H1 (cell line): ENCODE results near the gene HMSD. TPM values are rescaled to one million over a fixed set of nuclear protein-coding genes. Genes with fewer than 3 reads are reported as not detected.

Experiments used
- CTCF ChIA-PET: fragments of 300-600 bp; sonication (Branson Sonifier 250); formaldehyde crosslinking; loops from one replicate; lab custom pipeline; 2021; ENCODE audit not compliant: partially characterized antibody; lab: Charles Lee
- POLR2A ChIA-PET: fragments of 300-600 bp; sonication (Branson Sonifier 250); formaldehyde crosslinking; loops from one replicate; lab custom pipeline; 2021; ENCODE audit warnings: inconsistent platforms; ENCODE audit not compliant: partially characterized antibody; lab: Charles Lee
- DNase-seq, 2 experiments: peaks; one replicate each; pipeline versions ENCODE4 v3.0.0 to v3.0.0-alpha.2; 2010 to 2022; ENCODE audit warnings: low spot score in 2 of 2, low read depth in 1 of 2, mixed read lengths in 1 of 2
- FAIRE-seq: peaks from 2 replicates; lab custom pipeline; 2011; peaks lifted over from hg19 to GRCh38; lab: Jason Lieb, UNC
- H2AFZ ChIP-seq: 2 replicates; pipeline ENCODE4 v1.8.1; 2012; ENCODE audit warnings: low read length, inconsistent platforms
- H2AK5ac ChIP-seq: 2 replicates; pipeline ENCODE4 v1.6.1; 2013; ENCODE audit warnings: low read depth, low read length
- H2BK120ac ChIP-seq: replicated peaks from 2 replicates; pipeline ENCODE3; 2013; ENCODE audit warnings: low read depth, low read length, inconsistent platforms
- H2BK12ac ChIP-seq: 2 replicates; pipeline ENCODE4 v1.6.1; 2013; ENCODE audit warnings: low read depth, low read length
- H2BK15ac ChIP-seq: 2 replicates; pipeline ENCODE4 v1.6.1; 2013; ENCODE audit warnings: low read length
- H2BK20ac ChIP-seq: 2 replicates; pipeline ENCODE4 v1.6.1; 2013; ENCODE audit warnings: low read length
- H2BK5ac ChIP-seq: 2 replicates; pipeline ENCODE4 v1.6.1; 2013; ENCODE audit warnings: low read depth, low read length
- H3K14ac ChIP-seq: 2 replicates; pipeline ENCODE4 v1.6.1; 2013; ENCODE audit warnings: inconsistent platforms; ENCODE audit not compliant: insufficient read length
- H3K18ac ChIP-seq: 2 replicates; pipeline ENCODE4 v1.6.1; 2013; ENCODE audit warnings: low read length; ENCODE audit errors: extremely low read depth
- H3K23ac ChIP-seq: 2 replicates; pipeline ENCODE4 v1.6.1; 2013; ENCODE audit warnings: inconsistent platforms; ENCODE audit not compliant: insufficient read length
- H3K23me2 ChIP-seq: 2 replicates; pipeline ENCODE4 v1.6.1; 2013; ENCODE audit warnings: low read depth, low read length
- H3K27ac ChIP-seq: 2 replicates; pipeline ENCODE4 v1.6.1; 2011; ENCODE audit warnings: low read depth, low read length, inconsistent platforms
- H3K27me3 ChIP-seq, 4 experiments: replicated peaks in 1 of 4; 1 replicate in 1 of 4; 2 replicates in 3 of 4; pipeline versions ENCODE4 v1.6.1 to v1.8.1; 2011 to 2013; ENCODE audit warnings: low read length in 3 of 4, mild to moderate bottlenecking in 3 of 4, inconsistent platforms in 2 of 4, mixed read lengths in 2 of 4, moderate library complexity in 1 of 4; ENCODE audit not compliant: control insufficient read depth in 3 of 4, insufficient read depth in 3 of 4; ENCODE audit errors: extremely low read depth in 1 of 4
- H3K36me3 ChIP-seq, 4 experiments: 2 replicates each; pipeline versions ENCODE4 v1.6.1 to v1.8.1; 2011 to 2013; ENCODE audit warnings: mild to moderate bottlenecking in 4 of 4, low read length in 3 of 4, moderate library complexity in 2 of 4, control low read depth in 1 of 4, inconsistent platforms in 1 of 4; ENCODE audit not compliant: insufficient read depth in 4 of 4, control insufficient read depth in 2 of 4
- H3K4ac ChIP-seq: replicated peaks from 2 replicates; pipeline ENCODE3; 2013; ENCODE audit warnings: low read length, low read depth, mixed read lengths, inconsistent platforms; ENCODE audit not compliant: insufficient read length
- H3K4me1 ChIP-seq, 4 experiments: replicated peaks in 1 of 4; 1 replicate in 1 of 4; 2 replicates in 3 of 4; pipeline versions ENCODE4 v1.6.1 to v1.8.1; 2011 to 2013; ENCODE audit warnings: low read length in 3 of 4, inconsistent platforms in 2 of 4, mixed read lengths in 1 of 4; ENCODE audit not compliant: insufficient read depth in 4 of 4, control insufficient read depth in 3 of 4
- H3K4me2 ChIP-seq, 2 experiments: 2 replicates each; pipeline versions ENCODE4 v1.6.1 to v1.8.1; 2011 to 2013; ENCODE audit warnings: low read depth in 2 of 2, low read length in 2 of 2, control low read depth in 1 of 2, inconsistent platforms in 1 of 2, mild to moderate bottlenecking in 1 of 2; ENCODE audit not compliant: insufficient read depth in 1 of 2
- H3K4me3 ChIP-seq, 4 experiments: fragments of 200-600, 300-600 bp in 1 of 4; sonication (generic), shearing (Covaris generic), sonication (Bioruptor Twin) in 1 of 4; 2 replicates each; pipeline versions ENCODE4 v1.5.1 to v1.8.1; 2011 to 2016; ENCODE audit warnings: low read length in 4 of 4, low read depth in 3 of 4, control low read depth in 2 of 4, inconsistent platforms in 2 of 4, mild to moderate bottlenecking in 2 of 4, mixed read lengths in 1 of 4, moderate library complexity in 1 of 4; ENCODE audit not compliant: insufficient read depth in 2 of 4; ENCODE audit errors: extremely low read depth in 1 of 4
- H3K56ac ChIP-seq: replicated peaks from 2 replicates; pipeline ENCODE3; 2013; ENCODE audit warnings: low read depth, mild to moderate bottlenecking, mixed read lengths, low read length, inconsistent platforms; ENCODE audit not compliant: insufficient read length
- H3K79me1 ChIP-seq: 2 replicates; pipeline ENCODE4 v1.6.1; 2013; ENCODE audit warnings: low read depth, low read length, control low read depth
- H3K79me2 ChIP-seq, 2 experiments: 2 replicates each; pipeline versions ENCODE4 v1.6.1 to v1.8.1; 2012 to 2013; ENCODE audit warnings: low read length in 2 of 2, mild to moderate bottlenecking in 2 of 2, inconsistent platforms in 1 of 2; ENCODE audit not compliant: insufficient read depth in 2 of 2, control insufficient read depth in 1 of 2
- H3K9ac ChIP-seq, 4 experiments: replicated peaks in 1 of 4; 1 replicate in 1 of 4; 2 replicates in 3 of 4; pipeline versions ENCODE4 v1.6.1 to v1.8.1; 2011 to 2013; ENCODE audit warnings: low read depth in 3 of 4, low read length in 3 of 4, control low read depth in 2 of 4, mild to moderate bottlenecking in 2 of 4, moderate library complexity in 2 of 4, inconsistent platforms in 1 of 4; ENCODE audit errors: extremely low read depth in 1 of 4
- H3K9me3 ChIP-seq, 2 experiments: 2 replicates each; pipeline versions ENCODE4 v1.6.1 to v1.8.1; 2012 to 2013; ENCODE audit warnings: mild to moderate bottlenecking in 2 of 2, moderate library complexity in 2 of 2, control low read depth in 1 of 2, inconsistent platforms in 1 of 2, low read depth in 1 of 2, low read length in 1 of 2, mixed read lengths in 1 of 2; ENCODE audit not compliant: insufficient read depth in 2 of 2
- H4K20me1 ChIP-seq, 2 experiments: replicated peaks in 1 of 2; 2 replicates each; pipeline versions ENCODE3 to v1.8.1; 2011 to 2013; ENCODE audit warnings: inconsistent platforms in 2 of 2, low read length in 2 of 2, mild to moderate bottlenecking in 1 of 2; ENCODE audit not compliant: insufficient read depth in 2 of 2, control insufficient read depth in 1 of 2
- H4K5ac ChIP-seq: 2 replicates; pipeline ENCODE4 v1.6.1; 2013; ENCODE audit warnings: low read length, low read depth, mixed read lengths, inconsistent platforms; ENCODE audit not compliant: insufficient read length
- H4K8ac ChIP-seq: 2 replicates; pipeline ENCODE4 v1.8.0; 2013; ENCODE audit warnings: mild to moderate bottlenecking, moderate library complexity, low read length, inconsistent platforms; ENCODE audit not compliant: insufficient read depth; ENCODE audit errors: extremely low read depth
- H4K91ac ChIP-seq: replicated peaks from 2 replicates; pipeline ENCODE3; 2013; ENCODE audit warnings: low read length, mixed read lengths, inconsistent platforms; ENCODE audit not compliant: insufficient read length
- EP300 ChIP-seq, 2 experiments: IDR thresholded peaks; 1 replicate in 1 of 2; 2 replicates in 1 of 2; pipeline ENCODE4 v1.6.1; 2011 to 2012; ENCODE audit warnings: low read depth in 2 of 2, low read length in 2 of 2, mild to moderate bottlenecking in 2 of 2, borderline replicate concordance in 1 of 2, inconsistent platforms in 1 of 2, moderate library complexity in 1 of 2
- FOSL1 ChIP-seq: IDR thresholded peaks from 2 replicates; pipeline ENCODE4 v1.6.1; 2011; ENCODE audit warnings: mild to moderate bottlenecking, low read depth, low read length, moderate library complexity; ENCODE audit not compliant: insufficient read depth
- POU5F1 ChIP-seq: IDR thresholded peaks from 2 replicates; pipeline ENCODE4 v1.6.1; 2011; ENCODE audit warnings: low read depth, mild to moderate bottlenecking, low read length, moderate library complexity
- SP2 ChIP-seq: IDR thresholded peaks from 2 replicates; pipeline ENCODE4 v1.6.1; 2012; ENCODE audit warnings: mild to moderate bottlenecking, low read length, inconsistent platforms
- WGBS, 2 experiments: shearing (Covaris generic) in 1 of 2; methylation state at CpG; one replicate each; pipeline versions ENCODE4 v1.1.6 to v1.1.7; 2013 to 2015; ENCODE audit warnings: low lambda C conversion rate in 2 of 2, mixed read lengths in 2 of 2, inconsistent platforms in 1 of 2, low coverage in 1 of 2, missing lambda C conversion rate in 1 of 2; ENCODE audit not compliant: insufficient replicate concordance in 2 of 2, insufficient coverage in 1 of 2, insufficient read length in 1 of 2; ENCODE audit errors: extremely low coverage in 1 of 2, missing lambda C conversion rate in 1 of 2; 5-methylcytosine and 5-hydroxymethylcytosine counted together
- polyA plus RNA-seq, 7 experiments: library from polyadenylated mRNA; depleted of rRNA in 3 of 7; stranded (reverse) in 5 of 7; unstranded in 2 of 7; fragments of >200 nt in 5 of 7; fragments of 200-250 nt in 2 of 7; gene quantifications; 1 replicate in 5 of 7; 2 replicates in 1 of 7; 4 replicates in 1 of 7; pipeline versions ENCODE4 v1.2.1 to v1.2.3, GENCODE V29; 2011 to 2013; ENCODE audit warnings: missing spikeins in 2 of 7, mixed read lengths in 2 of 7
- total RNA-seq: library from RNA; stranded (reverse); fragmentation: NEBNext Ultra II Directional; extraction: Animal tissue kit (Norgen Biotek cat#: 25700); gene quantifications from 2 replicates; pipeline ENCODE4 v1.2.1, GENCODE V29; 2021
- TF ChIP-seq, protein P1 (sequence below): IDR thresholded peaks from 2 replicates; pipeline ENCODE4 v1.6.1; 2012; ENCODE audit warnings: inconsistent platforms
- TF ChIP-seq, protein P2 (sequence below): IDR thresholded peaks from 2 replicates; pipeline ENCODE4 v1.6.1; 2012; ENCODE audit warnings: inconsistent platforms

The HMSD gene
- total and polyA plus RNA-seq, 2 of the 8 experiments (the other 6 are each of a cell fraction or from before 2014, with no cell fraction given): 1.3 to 3.0 TPM

DNA sequence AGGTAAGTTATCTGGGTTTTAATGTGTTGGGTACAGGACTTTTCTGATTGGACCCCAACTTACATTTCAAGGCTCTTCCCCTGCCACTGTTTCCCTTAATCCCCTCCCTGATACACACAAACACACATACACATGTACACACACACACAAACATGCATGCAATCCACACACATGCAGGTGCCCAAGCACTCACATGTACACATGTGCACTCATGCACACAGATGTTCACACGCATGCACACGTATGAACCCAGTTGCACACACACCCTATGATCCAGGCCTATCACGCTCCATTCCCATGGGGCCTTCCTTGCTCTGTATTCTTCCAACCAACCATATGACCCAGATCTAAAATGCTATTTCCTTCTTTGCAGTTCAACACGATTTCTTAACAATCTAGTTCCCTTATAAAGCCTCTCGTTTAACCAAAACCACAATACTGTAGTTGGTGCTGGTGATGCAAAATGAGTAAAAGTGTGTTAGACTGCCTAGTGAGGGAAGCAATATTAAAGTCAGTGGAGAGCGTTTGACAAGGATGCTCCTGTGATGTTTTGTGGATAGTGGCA lies 31.9 kb downstream of the HMSD start:
- no peak for FAIRE-seq
- CTCF ChIA-PET: interaction anchor here (2.0 kb wide), 1 partner anchor 17 kb away, joined by 14 read pairs; no protein-coding TSS in a partner anchor
- TF ChIP-seq, protein P1, sequence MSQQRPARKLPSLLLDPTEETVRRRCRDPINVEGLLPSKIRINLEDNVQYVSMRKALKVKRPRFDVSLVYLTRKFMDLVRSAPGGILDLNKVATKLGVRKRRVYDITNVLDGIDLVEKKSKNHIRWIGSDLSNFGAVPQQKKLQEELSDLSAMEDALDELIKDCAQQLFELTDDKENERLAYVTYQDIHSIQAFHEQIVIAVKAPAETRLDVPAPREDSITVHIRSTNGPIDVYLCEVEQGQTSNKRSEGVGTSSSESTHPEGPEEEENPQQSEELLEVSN: no peak
- no peak for TF ChIP-seq POU5F1
- TF ChIP-seq EP300 (IDR thresholded peaks at IDR 0.05; ENCODE audit: borderline replicate concordance in 1 of 2, low read depth in 2 of 2, low read length in 2 of 2): no peak
- TF ChIP-seq FOSL1: no peak
- TF ChIP-seq SP2: no peak
- TF ChIP-seq, protein P2, sequence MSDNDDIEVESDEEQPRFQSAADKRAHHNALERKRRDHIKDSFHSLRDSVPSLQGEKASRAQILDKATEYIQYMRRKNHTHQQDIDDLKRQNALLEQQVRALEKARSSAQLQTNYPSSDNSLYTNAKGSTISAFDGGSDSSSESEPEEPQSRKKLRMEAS: no peak

More for the DNA sequence above, 31.9 kb downstream of the HMSD start:
- Histone ChIP-seq H3K4me2 (no peak overlapping the region), H4K20me1 (peaks cover 0 to 1% of the 10 kb centered on the region in 2 experiments), H4K8ac (no peak overlapping the region), H3K23me2 (no peaks in the 10 kb centered on the region), H2BK12ac (no peak overlapping the region), H3K23ac (no peak overlapping the region), H3K9me3 (no peaks in the 10 kb centered on the region), H2BK5ac (no peak overlapping the region), H3K14ac (no peak overlapping the region), H2AFZ (no peak overlapping the region), H3K27ac (no peak overlapping the region), H4K91ac (no peak overlapping the region), H2AK5ac (no peak overlapping the region; the same call in 1 of the 2 replicates), H3K56ac (no peak overlapping the region), H3K4me1 (no peaks in the 10 kb centered on the region), H3K9ac (no peak overlapping the region), H3K79me1 (no peaks in the 10 kb centered on the region; the same call in 1 of the 2 replicates), H3K4ac (no peak overlapping the region), H2BK15ac (no peak overlapping the region), H4K5ac (no peak overlapping the region), H3K4me3 (no peak overlapping the region), H2BK20ac (no peak overlapping the region), H3K18ac (no peak overlapping the region), H2BK120ac (no peak overlapping the region), H3K36me3 (no peaks in the 10 kb centered on the region), H3K27me3 (peaks cover 12 to 37% (median 22%) of the 10 kb centered on the region in 4 experiments), H3K79me2 (no peaks in the 10 kb centered on the region)
- POLR2A ChIA-PET: no interaction called here
- no peak for DNase-seq
- 83% methylated on average over 6 of the region's 6 CpGs; no CpG with 5 or more reads in 1 of the 2 experiments for WGBS, 2 experiments
